K562 (cell line): Measurements from ENCODE around the gene TIMP1. TPM values are rescaled to one million over a fixed set of nuclear protein-coding genes. Genes with fewer than 3 reads are reported as not detected.

ENCODE experiments used
- ARID4B ChIP-seq: sonication (generic); formaldehyde crosslinking; IDR thresholded peaks from 2 replicates; pipeline ENCODE4 v1.8.0; 2022; ENCODE audit warnings: mild to moderate bottlenecking, missing genetic modification reagents
- CBX1 ChIP-seq: sonication (generic); IDR thresholded peaks from 2 replicates; pipeline ENCODE4 v1.6.1; 2016; ENCODE audit warnings: antibody characterized with exemption, low read depth, mild to moderate bottlenecking
- CHD1 ChIP-seq: fragments of 200-600 bp; sonication (generic); IDR thresholded peaks from one replicate; pipeline ENCODE4 v1.6.1; 2012; ENCODE audit warnings: mild to moderate bottlenecking, moderate library complexity, low read length, inconsistent platforms
- CSDE1 ChIP-seq, 2 experiments: fragments of 450-650 bp; IDR thresholded peaks; 2 replicates each; pipeline ENCODE4 v1.6.1; 2016; ENCODE audit warnings: mild to moderate bottlenecking in 1 of 2
- ETV1 ChIP-seq: fragments of 450-650 bp; conservative IDR thresholded peaks from 2 replicates; pipeline ENCODE4 v1.6.1; 2016; ENCODE audit warnings: missing genetic modification characterization, control low read depth, low read depth, missing compliant biosample characterization
- FOXJ2 ChIP-seq: fragments of 200-800 bp; sonication (Bioruptor generic); IDR thresholded peaks from 2 replicates; pipeline ENCODE4 v1.6.1; 2016; ENCODE audit warnings: missing genetic modification characterization, missing compliant biosample characterization
- GABPB1 ChIP-seq: sonication (generic); formaldehyde crosslinking; IDR thresholded peaks from 2 replicates; pipeline ENCODE4 v1.8.0; 2022; ENCODE audit warnings: mild to moderate bottlenecking, missing genetic modification reagents
- HDAC2 ChIP-seq: fragments of 450-650 bp; IDR thresholded peaks from 2 replicates; pipeline ENCODE4 v1.6.1; 2016; ENCODE audit warnings: mild to moderate bottlenecking
- HDGF ChIP-seq: fragments of 450-650 bp; IDR thresholded peaks from 2 replicates; pipeline ENCODE4 v1.6.1; 2016
- L3MBTL2 ChIP-seq: fragments of 450-650 bp; IDR thresholded peaks from 2 replicates; pipeline ENCODE4 v1.6.1; 2016; ENCODE audit warnings: mild to moderate bottlenecking, moderate library complexity
- PHF8 ChIP-seq: fragments of 200-600 bp; sonication (generic); IDR thresholded peaks from 2 replicates; pipeline ENCODE4 v1.6.1; 2012; ENCODE audit warnings: mixed run types, mild to moderate bottlenecking, inconsistent platforms, low read length, moderate library complexity, borderline replicate concordance
- PHTF2 ChIP-seq: fragments of 250-450 bp; sonication (Bioruptor Pico); IDR thresholded peaks from 2 replicates; pipeline ENCODE4 v1.5.0; 2021; ENCODE audit warnings: mild to moderate bottlenecking
- PTBP1 ChIP-seq: fragments of 200-400 bp; formaldehyde crosslinking; IDR thresholded peaks from 2 replicates; pipeline ENCODE4 v1.6.1; 2017; ENCODE audit warnings: low read depth, low read length
- SMAD2 ChIP-seq: fragments of 150-350 bp; IDR thresholded peaks from 2 replicates; pipeline ENCODE4 v1.6.1; 2014; ENCODE audit warnings: low read depth, mild to moderate bottlenecking, low read length
- SMAD3 ChIP-seq: fragments of 450-650 bp; formaldehyde crosslinking; conservative IDR thresholded peaks from 2 replicates; pipeline ENCODE4 v1.4.0; 2020; ENCODE audit warnings: mild to moderate bottlenecking
- SMARCA5 ChIP-seq: fragments of 450-650 bp; IDR thresholded peaks from 2 replicates; pipeline ENCODE4 v1.6.1; 2016
- THRAP3 ChIP-seq: fragments of 450-650 bp; IDR thresholded peaks from 2 replicates; pipeline ENCODE4 v1.6.1; 2016; ENCODE audit warnings: mild to moderate bottlenecking, inconsistent platforms, borderline replicate concordance
- ZFP1 ChIP-seq: fragments of 450-650 bp; formaldehyde crosslinking; IDR thresholded peaks from 2 replicates; pipeline ENCODE4 v1.4.0; 2020; ENCODE audit warnings: mild to moderate bottlenecking, mixed read lengths
- ZNF134 ChIP-seq: fragments of 250-450 bp; sonication (Bioruptor Pico); conservative IDR thresholded peaks from 2 replicates; pipeline ENCODE4 v1.4.0; 2020
- ZNF263 ChIP-seq: sonication (generic); formaldehyde crosslinking; IDR thresholded peaks from 2 replicates; pipeline ENCODE4 v1.8.0; 2022; ENCODE audit warnings: mild to moderate bottlenecking, missing genetic modification reagents, borderline replicate concordance
- ZNF512 ChIP-seq: IDR thresholded peaks from 2 replicates; pipeline ENCODE4 v1.6.1; 2016; ENCODE audit warnings: missing genetic modification characterization, missing compliant biosample characterization
- polyA plus RNA-seq, 8 experiments: library from polyadenylated mRNA; depleted of rRNA in 4 of 8; stranded (reverse) in 5 of 8; unstranded in 3 of 8; fragments of >200 nt; fragmentation: Nextera tagmentation in 2 of 8; fragmentation: Illumina TruSeq in 1 of 8; extraction: Ambion mirVana in 2 of 8; extraction: Trizol in 1 of 8; gene quantifications; 2 replicates each; pipeline versions ENCODE4 v1.2.1 to v1.2.3, GENCODE V29; 2011 to 2014; ENCODE audit warnings: inconsistent platforms in 1 of 8, missing spikeins in 1 of 8
- total RNA-seq, 7 experiments: library from RNA; depleted of rRNA in 6 of 7; stranded (reverse); fragments of >200 nt in 6 of 7; fragmentation: Illumina TruSeq in 2 of 7; extraction: Trizol in 2 of 7; gene quantifications; 2 replicates each; pipeline versions ENCODE4 v1.2.1 to v1.2.3, GENCODE V29; 2011 to 2021; ENCODE audit warnings: low replicate concordance in 1 of 7
- TF ChIP-seq, protein P1 (sequence below): sonication (generic); formaldehyde crosslinking; IDR thresholded peaks from 2 replicates; pipeline ENCODE4 v1.8.0; 2022; ENCODE audit warnings: mild to moderate bottlenecking, missing genetic modification reagents
- TF ChIP-seq, protein P2 (sequence below): fragments of 250-450 bp; sonication (Bioruptor Pico); IDR thresholded peaks from 2 replicates; pipeline ENCODE4 v1.8.0; 2022; ENCODE audit warnings: inconsistent platforms, mild to moderate bottlenecking, moderate library complexity, borderline replicate concordance

TIMP1 gene
- total and polyA plus RNA-seq, 9 of the 15 experiments (the other 6 are each of a cell fraction or from before 2014, with no cell fraction given), result 115 to 699 (median 273) TPM

- TF ChIP-seq ZNF512 (tag) (no peak), HDGF (peak; percentile 78; the same call in 1 of the 2 replicates), ZNF263 (CRISPR knock-in tag) (no peak), GABPB1 (CRISPR knock-in tag) (no peak), CSDE1 (IDR thresholded peaks at IDR 0.05) (no peak), THRAP3 (no peak), L3MBTL2 (peak; percentile 38; the same call in 1 of the 2 replicates), PHF8 (peak; percentile 7; the same call in 1 of the 2 replicates), SMARCA5 (peak; percentile 74), SMAD2 (no peak), CBX1 (peak; percentile 88), ZFP1 (CRISPR knock-in tag) (no peak), PHTF2 (no peak), HDAC2 (peak; percentile 94), ZNF134 (no peak), CHD1 (no peak), SMAD3 (CRISPR knock-in tag) (no peak), ARID4B (CRISPR knock-in tag) (0 out of 2 replicates have a peak, but pooled peaks have one; percentile 16), PTBP1 (0 out of 2 replicates have a peak, but pooled peaks have one; percentile 44), FOXJ2 (tag) (no peak), ETV1 (no peak)
- TF ChIP-seq, protein P1, sequence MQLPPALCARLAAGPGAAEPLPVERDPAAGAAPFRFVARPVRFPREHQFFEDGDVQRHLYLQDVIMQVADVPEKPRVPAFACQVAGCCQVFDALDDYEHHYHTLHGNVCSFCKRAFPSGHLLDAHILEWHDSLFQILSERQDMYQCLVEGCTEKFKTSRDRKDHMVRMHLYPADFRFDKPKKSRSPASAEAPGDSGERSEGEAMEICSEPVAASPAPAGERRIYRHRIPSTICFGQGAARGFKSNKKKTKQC (CRISPR knock-in tag), result no peak
- TF ChIP-seq, protein P2, sequence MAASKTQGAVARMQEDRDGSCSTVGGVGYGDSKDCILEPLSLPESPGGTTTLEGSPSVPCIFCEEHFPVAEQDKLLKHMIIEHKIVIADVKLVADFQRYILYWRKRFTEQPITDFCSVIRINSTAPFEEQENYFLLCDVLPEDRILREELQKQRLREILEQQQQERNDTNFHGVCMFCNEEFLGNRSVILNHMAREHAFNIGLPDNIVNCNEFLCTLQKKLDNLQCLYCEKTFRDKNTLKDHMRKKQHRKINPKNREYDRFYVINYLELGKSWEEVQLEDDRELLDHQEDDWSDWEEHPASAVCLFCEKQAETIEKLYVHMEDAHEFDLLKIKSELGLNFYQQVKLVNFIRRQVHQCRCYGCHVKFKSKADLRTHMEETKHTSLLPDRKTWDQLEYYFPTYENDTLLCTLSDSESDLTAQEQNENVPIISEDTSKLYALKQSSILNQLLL (CRISPR knock-in tag), result no peak
Observed at GRCh38 chrX:47560179-47560933, 21.9 kb upstream of the TIMP1 start (continued).
